Sigmoid colon (tissue), 7 donors: ENCODE data around the gene EFCAB5. TPM values are rescaled to one million over a fixed set of nuclear protein-coding genes. Genes with fewer than 3 reads are reported as not detected.
"Not testable (repeated sequence)": the region's sequence is repeated elsewhere in the genome, so short reads cannot be mapped to it uniquely, and the experiment has no call there.

Experiments used
- DNase-seq: peaks from one replicate; pipeline ENCODE4 v3.0.0-alpha.2; 2019
- H3K27ac ChIP-seq, 4 donors: fragments of 200-600 bp; sonication (generic); one replicate each; pipeline ENCODE4 v1.5.1; 2016 to 2019; ENCODE audit warnings: mild to moderate bottlenecking in 1 of 4
- H3K27me3 ChIP-seq, 3 donors: fragments of 200-600 bp; sonication (generic); one replicate each; pipeline ENCODE4 v1.5.1; 2019; ENCODE audit warnings: mild to moderate bottlenecking in 1 of 3
- H3K36me3 ChIP-seq, 4 donors: fragments of 200-600 bp; sonication (generic); one replicate each; pipeline ENCODE4 v1.5.1; 2016 to 2019
- H3K4me1 ChIP-seq, 4 donors: fragments of 200-600 bp; sonication (generic); one replicate each; pipeline ENCODE4 v1.5.1; 2017 to 2019
- H3K4me3 ChIP-seq, 4 donors: fragments of 200-600 bp; sonication (generic); one replicate each; pipeline ENCODE4 v1.5.1; 2017 to 2019; ENCODE audit warnings: mild to moderate bottlenecking in 2 of 4, moderate library complexity in 1 of 4
- H3K9me3 ChIP-seq, 4 donors: fragments of 200-600 bp in 3 of 4; sonication (generic) in 3 of 4; one replicate each; pipeline versions ENCODE4 v1.5.1 to v1.6.1; 2013 to 2019
- EP300 ChIP-seq, 4 donors: sonication (generic); formaldehyde crosslinking; IDR thresholded peaks; one replicate each; pipeline ENCODE4 v1.6.1; 2017; ENCODE audit warnings: antibody characterized with exemption in 4 of 4
- POLR2A ChIP-seq, 2 donors: fragments of 450-650 bp; IDR thresholded peaks; one replicate each; pipeline ENCODE4 v1.6.1; 2016; ENCODE audit warnings: antibody characterized with exemption in 2 of 2, mild to moderate bottlenecking in 2 of 2, moderate library complexity in 2 of 2
- POLR2AphosphoS5 ChIP-seq, 4 donors: sonication (generic); formaldehyde crosslinking; IDR thresholded peaks; one replicate each; pipeline ENCODE4 v1.6.1; 2017; ENCODE audit warnings: antibody characterized with exemption in 4 of 4
- WGBS, 2 donors: extraction: QIAGEN DNeasy Blood & Tissue Kit; methylation state at CpG; one replicate each; pipeline ENCODE4 v1.1.7; 2013; 5-methylcytosine and 5-hydroxymethylcytosine counted together
- intact Hi-C: fragments of 100-400 bp; cut with DNase I; formaldehyde crosslinking; loops from one replicate; pipeline ENCODE4 v1.15.1; 2023
- polyA plus RNA-seq, 3 donors: library from polyadenylated mRNA; stranded (reverse); fragments of 200-250 nt; gene quantifications; one replicate each; pipeline ENCODE4 v1.2.3, GENCODE V29; 2013
- total RNA-seq, 4 donors: library from RNA; depleted of rRNA; stranded (reverse); fragments of >200 nt; gene quantifications; one replicate each; pipeline ENCODE4 v1.1.0, GENCODE V29; 2016
- TF ChIP-seq, protein P1 (sequence below), 4 experiments: fragments of 450-650 bp in 3 of 4; fragments of 200-600 bp in 1 of 4; IDR thresholded peaks; one replicate each; pipeline ENCODE4 v1.5.1; 2016 to 2019; ENCODE audit warnings: antibody characterized with exemption in 4 of 4, mild to moderate bottlenecking in 3 of 4, moderate library complexity in 2 of 4
- donor health status: healthy with polysubstance abuse.
- donor health status: Bipolar disorder and iron deficiency.
- donor health status: healthy.

Gene EFCAB5
- total and polyA plus RNA-seq, 7 donors: 0.14 to 3.2 (median 0.51) TPM; not detected in 1

DNA sequence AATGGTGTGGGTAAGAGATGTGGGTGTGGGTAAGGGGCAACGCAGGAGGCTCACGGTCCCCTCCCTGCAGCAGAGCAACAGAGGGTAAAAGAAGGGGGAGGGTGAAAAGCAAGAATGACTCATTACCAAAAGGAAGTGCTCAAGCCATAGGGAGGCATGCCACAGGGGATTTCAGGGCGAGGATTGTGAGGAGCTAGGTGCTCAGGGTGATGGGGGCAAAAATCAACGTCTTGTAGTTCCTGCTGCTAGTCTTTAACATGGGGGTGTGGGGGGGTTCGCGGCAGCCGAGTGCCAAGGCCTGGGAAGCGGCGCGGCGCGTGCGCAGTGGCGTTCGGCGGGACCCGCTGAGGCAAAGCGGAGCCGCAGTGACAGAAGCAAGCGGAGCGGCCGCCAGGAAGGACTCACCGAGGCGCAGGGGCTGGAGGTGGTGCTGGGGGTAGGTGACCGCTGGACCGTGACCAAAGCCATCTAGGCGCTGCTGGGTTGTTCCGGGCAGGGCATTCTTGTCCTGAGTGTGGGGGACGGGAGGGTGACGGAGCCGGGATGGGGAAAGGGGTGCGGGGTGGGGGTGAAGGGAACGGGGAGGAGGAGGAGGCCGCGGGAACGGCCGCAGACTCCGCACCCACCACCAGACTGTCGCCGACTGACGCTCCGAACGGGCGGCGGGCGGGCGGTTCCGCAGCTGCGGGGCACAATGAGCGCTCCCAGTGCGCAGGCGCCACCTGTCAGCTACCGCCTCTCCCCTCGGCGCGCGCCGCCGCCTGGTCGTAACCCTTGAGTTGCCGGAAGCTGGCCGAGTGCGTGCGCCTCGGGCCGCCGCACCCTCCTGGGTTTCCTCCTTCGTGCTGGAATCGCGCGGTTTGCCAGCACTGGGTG, 11.7 kb upstream of the EFCAB5 start, which contains the start of gene SSH2:
Gene SSH2 (minus strand): TSS at position 696 of the 876 bp plus-strand sequence. CDS start 228 bp downstream, at position 468.
- peaks cover 0 to 31% (median 25%) of the 10 kb centered on the region in 4 donors for H3K4me1 ChIP-seq
- WGBS, 2 donors: 0 to 1% methylated on average over 71 of the region's 71 CpGs
- H3K4me3 ChIP-seq: peak within 1 kb of the TSS; percentile 94 to 100 (median 98)
- no peaks in the 10 kb centered on the region for H3K9me3 ChIP-seq
- DNase-seq: peak; percentile 92
- H3K36me3 ChIP-seq: peaks cover 0 to under 1% (median 0%) of the 10 kb centered on the region in 4 donors
- peak within 1 kb of the TSS; percentile 95 to 97 (median 96) for H3K27ac ChIP-seq
- TF ChIP-seq POLR2A (IDR thresholded peaks at IDR 0.05) (no peak), POLR2AphosphoS5 (IDR thresholded peaks at IDR 0.05) (peak in 3 of 4 donors; percentile 65 to 72 (median 70)), EP300 (IDR thresholded peaks at IDR 0.05) (no peak)
- TF ChIP-seq, protein P1, sequence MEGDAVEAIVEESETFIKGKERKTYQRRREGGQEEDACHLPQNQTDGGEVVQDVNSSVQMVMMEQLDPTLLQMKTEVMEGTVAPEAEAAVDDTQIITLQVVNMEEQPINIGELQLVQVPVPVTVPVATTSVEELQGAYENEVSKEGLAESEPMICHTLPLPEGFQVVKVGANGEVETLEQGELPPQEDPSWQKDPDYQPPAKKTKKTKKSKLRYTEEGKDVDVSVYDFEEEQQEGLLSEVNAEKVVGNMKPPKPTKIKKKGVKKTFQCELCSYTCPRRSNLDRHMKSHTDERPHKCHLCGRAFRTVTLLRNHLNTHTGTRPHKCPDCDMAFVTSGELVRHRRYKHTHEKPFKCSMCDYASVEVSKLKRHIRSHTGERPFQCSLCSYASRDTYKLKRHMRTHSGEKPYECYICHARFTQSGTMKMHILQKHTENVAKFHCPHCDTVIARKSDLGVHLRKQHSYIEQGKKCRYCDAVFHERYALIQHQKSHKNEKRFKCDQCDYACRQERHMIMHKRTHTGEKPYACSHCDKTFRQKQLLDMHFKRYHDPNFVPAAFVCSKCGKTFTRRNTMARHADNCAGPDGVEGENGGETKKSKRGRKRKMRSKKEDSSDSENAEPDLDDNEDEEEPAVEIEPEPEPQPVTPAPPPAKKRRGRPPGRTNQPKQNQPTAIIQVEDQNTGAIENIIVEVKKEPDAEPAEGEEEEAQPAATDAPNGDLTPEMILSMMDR (IDR thresholded peaks at IDR 0.05): no peak
- intact Hi-C loops: loop anchor here (5.0 to 10.0 kb wide), 2 partner anchors 305 to 347 kb away; partner anchors contain the start of gene CORO6
- no peaks in the 10 kb centered on the region for H3K27me3 ChIP-seq

DNA sequence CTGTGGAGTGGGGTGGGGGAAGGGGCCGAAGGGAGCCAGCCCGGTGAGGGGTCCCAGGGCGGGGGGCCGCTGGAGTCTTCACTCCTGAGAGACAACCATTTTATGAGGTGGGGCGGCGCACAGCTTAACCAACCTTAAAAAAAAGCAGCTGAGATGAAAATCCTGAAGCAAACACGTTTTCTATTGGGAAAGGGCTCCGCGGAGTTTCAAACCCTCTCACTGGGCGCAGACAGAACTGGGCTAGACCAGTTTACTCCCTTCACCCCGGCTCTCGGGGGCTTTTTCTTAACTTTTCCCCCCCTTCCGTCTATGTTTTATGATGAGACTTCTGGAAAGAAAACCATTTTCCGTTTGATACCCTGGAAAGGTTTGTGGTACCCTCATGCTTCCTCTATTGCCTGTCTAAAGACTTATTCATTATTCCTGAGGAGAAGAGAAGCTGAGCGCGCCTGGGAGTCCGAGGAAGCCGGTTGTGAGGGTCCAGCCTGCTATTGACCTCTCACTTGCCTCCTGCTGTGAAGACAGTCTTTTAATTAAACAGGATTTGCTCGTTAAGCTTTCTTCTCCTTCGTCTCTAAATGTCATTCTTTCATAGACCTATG, 10.9 kb upstream of the EFCAB5 start:
- Histone ChIP-seq H3K36me3 (no peaks in the 10 kb centered on the region), H3K4me1 (peaks cover 0 to 31% (median 25%) of the 10 kb centered on the region in 4 donors), H3K9me3 (no peaks in the 10 kb centered on the region), H3K4me3 (peak overlapping the region; percentile 94 to 100 (median 98)), H3K27me3 (no peaks in the 10 kb centered on the region), H3K27ac (peak overlapping the region; percentile 95 to 97 (median 96))
- TF ChIP-seq POLR2AphosphoS5 (IDR thresholded peaks at IDR 0.05) (no peak), POLR2A (IDR thresholded peaks at IDR 0.05) (no peak), EP300 (IDR thresholded peaks at IDR 0.05) (no peak)
- TF ChIP-seq, protein P1 (IDR thresholded peaks at IDR 0.05): no peak
- WGBS, 2 donors: 1% methylated on average over 20 of the region's 20 CpGs
- no peak for DNase-seq
- intact Hi-C loops: loop anchor here (1.0 to 10.0 kb wide), 2 partner anchors 123 to 306 kb away; partner anchors contain the start of gene CORO6

DNA sequence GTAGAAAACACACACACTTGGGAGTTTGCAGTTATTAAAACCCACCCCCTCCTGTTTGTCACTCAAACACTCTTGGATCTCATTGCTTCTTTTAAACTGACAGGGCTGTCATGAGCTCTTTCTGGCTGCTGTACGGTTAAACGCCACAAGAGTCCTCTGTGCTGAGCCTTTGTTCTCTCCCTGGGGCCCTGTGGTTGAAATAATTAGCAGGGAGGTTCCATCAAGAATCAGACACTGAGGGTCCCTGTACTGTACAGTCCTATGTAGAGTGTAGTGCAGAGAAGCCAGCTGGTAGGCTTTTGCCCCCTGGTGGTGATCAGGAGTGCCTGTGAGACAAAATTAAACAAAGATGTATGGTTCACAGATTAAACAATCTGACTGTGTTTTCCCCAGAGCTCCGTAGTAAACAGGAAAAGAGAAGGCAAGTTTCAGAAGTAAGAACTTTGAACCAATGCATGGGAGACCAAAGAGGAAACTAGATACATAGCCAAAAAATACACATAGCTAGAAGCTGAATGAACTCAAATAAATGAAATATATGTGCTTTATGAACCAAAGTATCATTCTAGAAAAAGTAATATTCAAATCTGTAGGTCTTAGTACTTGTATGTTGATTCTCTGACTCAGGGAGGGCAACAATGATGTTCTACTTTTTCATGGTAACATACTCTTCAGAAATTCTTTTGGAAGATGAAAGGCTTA, 10.1 kb upstream of the EFCAB5 start:
- intact Hi-C loops: loop anchor here (1.0 to 10.0 kb wide), 2 partner anchors 124 to 307 kb away; partner anchors contain the start of gene CORO6
- TF ChIP-seq, protein P1 (IDR thresholded peaks at IDR 0.05): peak; percentile 54 to 82 (median 82)
- no peak for TF ChIP-seq POLR2A (IDR thresholded peaks at IDR 0.05)
- H3K4me3 ChIP-seq: peak overlapping the region in 3 of 4 donors; percentile 94 to 100 (median 97)
- no peaks in the 10 kb centered on the region for H3K27me3 ChIP-seq
- no peaks in the 10 kb centered on the region for H3K36me3 ChIP-seq
- H3K4me1 ChIP-seq: peaks cover 0 to 31% (median 25%) of the 10 kb centered on the region in 4 donors
- H3K9me3 ChIP-seq: no peaks in the 10 kb centered on the region
- 0 to 1% methylated on average over 3 of the region's 3 CpGs for WGBS, 2 donors
- H3K27ac ChIP-seq: peak overlapping the region in 3 of 4 donors; percentile 96 to 97 (median 96)
- peak; percentile 81 for DNase-seq

DNA sequence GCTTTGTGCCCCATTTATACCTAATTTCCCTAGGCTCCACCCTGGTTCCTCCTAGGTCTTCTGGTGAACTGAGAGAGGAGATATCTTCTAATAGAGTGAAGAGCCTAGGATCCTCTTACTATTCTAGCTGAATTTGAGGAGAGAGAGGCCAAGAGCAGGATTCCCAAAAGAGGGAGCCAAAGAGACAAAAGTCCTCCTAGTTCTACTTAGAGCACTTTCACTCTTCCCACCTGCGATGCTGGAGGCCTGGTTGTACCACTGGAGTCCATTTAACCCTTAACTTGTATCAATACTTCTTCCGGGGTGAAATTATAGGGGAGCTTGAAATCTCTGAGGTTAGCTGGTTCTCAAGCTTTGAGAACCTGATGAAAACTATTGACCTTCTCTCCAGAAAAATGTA, 8.1 kb upstream of the EFCAB5 start:
- H3K27me3 ChIP-seq: no peaks in the 10 kb centered on the region
- intact Hi-C loops: loop anchor here (10.0 kb wide), 1 partner anchor 309 kb away; the partner anchor contains the start of gene CORO6
- peaks cover 0 to 20% (median 18%) of the 10 kb centered on the region in 4 donors for H3K4me1 ChIP-seq
- TF ChIP-seq, protein P1 (IDR thresholded peaks at IDR 0.05): peak in 1 of 4 experiments; percentile 12
- TF ChIP-seq EP300 (IDR thresholded peaks at IDR 0.05) (no peak), POLR2AphosphoS5 (IDR thresholded peaks at IDR 0.05) (no peak), POLR2A (IDR thresholded peaks at IDR 0.05) (no peak)
- WGBS, 2 donors: 25 to 46% methylated on average over 2 of the region's 2 CpGs
- DNase-seq: no peak
- H3K4me3 ChIP-seq: no peak overlapping the region
- H3K36me3 ChIP-seq: no peaks in the 10 kb centered on the region
- H3K9me3 ChIP-seq: no peaks in the 10 kb centered on the region
- no peak overlapping the region for H3K27ac ChIP-seq

DNA sequence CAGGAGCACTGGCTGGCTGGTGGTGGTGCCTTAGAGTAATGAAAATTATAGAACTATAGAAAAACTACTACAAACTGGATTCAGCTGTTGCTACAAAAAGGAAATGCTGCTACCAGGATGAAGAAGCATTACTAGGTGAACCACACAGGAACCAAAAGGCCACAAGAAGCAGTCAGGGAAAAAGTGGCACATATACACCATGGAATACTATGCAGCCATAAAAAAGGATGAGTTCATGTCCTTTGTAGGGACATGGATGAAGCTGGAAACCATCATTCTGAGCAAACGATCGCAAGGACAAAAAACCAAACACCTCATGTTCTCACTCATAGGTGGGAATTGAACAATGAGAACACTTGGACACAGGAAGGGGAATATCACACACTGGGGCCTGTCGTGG, 5.5 kb upstream of the EFCAB5 start:
- H3K9me3 ChIP-seq, DNase-seq, H3K27me3 ChIP-seq, H3K4me3 ChIP-seq, H3K36me3 ChIP-seq, H3K4me1 ChIP-seq, H3K27ac ChIP-seq: not testable (repeated sequence)
- 83 to 99% methylated on average over 3 of the region's 3 CpGs for WGBS, 2 donors
- intact Hi-C loops: loop anchor here (10.0 kb wide), 1 partner anchor 311 kb away; the partner anchor contains the start of gene CORO6
